Endometrial microvascular endothelial cells (primary cell): Measurements from ENCODE around the gene CORO2B. TPM values are rescaled to one million over a fixed set of nuclear protein-coding genes. Genes with fewer than 3 reads are reported as not detected.
"Not testable (repeated sequence)": the region's sequence is repeated elsewhere in the genome, so short reads cannot be mapped to it uniquely, and the experiment has no call there.

Experiments
- in situ Hi-C: cut with HindIII; loops from 2 replicates; pipeline ENCODE4 v1.10.0; 2017; ENCODE audit warnings: low sequenced_read_pairs, low pct_unique_long_range_greater_than_20kb; ENCODE audit errors: inconsistent ontology term
- total RNA-seq: library from RNA; depleted of rRNA; stranded (reverse); fragments of >200 nt; gene quantifications from one replicate; pipeline ENCODE4 v1.2.3, GENCODE V29; 2015; ENCODE audit errors: inconsistent ontology term

Gene CORO2B
- total RNA-seq, 1 donor from 2014 or later: 4.0 TPM

DNA sequence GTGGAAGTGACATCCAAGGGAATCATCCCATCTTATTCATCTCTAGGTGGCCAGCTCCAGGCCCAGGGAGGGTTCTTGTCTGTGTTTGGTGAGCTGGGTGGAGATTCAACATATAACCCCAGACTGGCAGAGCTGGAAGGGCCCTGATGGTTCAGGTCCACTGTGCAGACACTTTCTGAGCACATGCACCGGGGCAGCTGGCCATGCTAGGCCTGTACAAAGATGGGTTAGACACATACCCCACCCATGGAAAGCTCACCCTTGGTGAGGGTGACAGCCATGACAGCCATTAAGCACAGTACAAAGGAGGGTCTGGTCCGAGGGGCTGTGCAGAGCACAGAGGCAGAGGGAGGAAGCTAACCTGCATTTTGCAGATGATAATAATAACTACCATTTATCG, 100.4 kb downstream of the CORO2B start:
- in situ Hi-C loops: no loop called here

DNA sequence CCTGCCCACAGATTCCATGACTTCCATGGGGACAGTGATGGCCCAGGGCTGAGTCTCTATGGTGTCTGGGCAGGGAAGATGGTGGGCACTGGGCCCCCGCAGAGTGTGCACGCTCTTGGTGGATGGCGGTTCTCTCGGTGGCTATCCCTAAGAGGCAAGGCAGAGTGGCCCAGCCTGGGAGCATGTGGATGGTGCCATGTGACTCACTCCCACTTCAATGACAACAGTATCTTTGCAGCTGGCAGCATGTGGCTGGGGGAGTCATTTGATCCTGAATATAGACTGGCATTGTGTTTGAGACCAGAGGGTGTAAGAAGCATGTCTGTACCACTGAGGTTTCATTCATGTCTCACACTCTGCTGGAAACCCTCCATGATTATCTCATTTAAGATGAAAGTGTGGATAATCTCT, 101.2 kb downstream of the CORO2B start:
- in situ Hi-C loops: no loop called here

DNA sequence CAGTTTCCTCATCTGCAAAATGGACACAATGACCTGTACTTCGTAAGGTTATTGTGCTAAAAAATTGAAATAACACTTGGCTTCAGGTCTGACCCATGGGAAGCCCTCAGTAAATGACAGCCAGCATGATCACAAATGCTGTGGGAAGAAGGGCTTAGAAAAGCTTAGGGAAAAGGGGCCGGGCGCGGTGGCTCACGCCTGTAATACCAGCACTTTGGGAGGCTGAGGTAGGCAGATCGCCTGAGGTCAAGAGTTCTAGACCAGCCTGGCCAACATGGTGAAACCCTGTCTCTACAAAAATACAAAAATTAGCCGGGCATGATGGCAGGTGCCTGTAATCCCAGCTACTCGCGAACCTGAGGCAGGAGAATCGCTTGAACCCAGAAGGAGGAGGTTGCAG, 102.0 kb downstream of the CORO2B start:
- in situ Hi-C loops: not testable (repeated sequence)

DNA sequence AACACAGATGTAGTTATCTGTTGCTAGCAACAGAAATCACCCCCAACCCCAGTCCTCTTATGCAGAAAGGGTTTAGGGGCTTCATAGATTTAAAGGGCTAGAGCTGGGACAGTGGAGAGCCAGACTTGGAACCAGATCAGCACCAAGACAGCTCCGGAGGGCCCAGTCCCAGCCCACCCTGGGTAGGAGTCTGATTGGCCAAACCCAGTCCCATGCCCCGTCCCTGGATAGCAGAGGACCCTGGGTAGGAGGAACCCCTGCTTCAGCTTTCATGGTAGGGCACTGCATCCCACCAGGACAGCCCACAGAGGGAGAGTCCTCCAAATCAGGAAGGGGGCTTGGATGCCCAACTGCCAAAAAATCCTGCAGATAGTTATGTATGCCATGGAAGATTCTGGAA, 103.0 kb downstream of the CORO2B start:
- in situ Hi-C loops: no loop called here

DNA sequence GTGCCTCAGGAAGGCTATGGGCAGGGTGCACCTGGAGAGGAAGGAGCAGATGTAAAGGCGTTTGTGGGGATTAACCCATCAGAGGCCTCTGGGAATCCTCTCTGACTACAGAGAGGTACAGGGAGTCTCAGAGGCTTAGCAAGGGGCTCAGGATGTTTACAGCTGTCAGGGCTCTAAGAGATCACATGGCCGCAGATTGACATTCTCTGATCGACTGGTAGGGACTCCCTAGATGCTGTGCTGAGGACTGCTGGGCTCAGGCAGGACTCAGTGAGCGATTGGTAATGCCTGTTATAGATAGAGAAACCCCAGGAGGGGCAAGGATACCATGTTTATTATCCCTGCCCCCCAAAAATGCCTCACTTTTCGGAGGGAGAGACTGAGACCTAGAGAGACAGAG, 103.5 kb downstream of the CORO2B start:
- in situ Hi-C loops: no loop called here

DNA sequence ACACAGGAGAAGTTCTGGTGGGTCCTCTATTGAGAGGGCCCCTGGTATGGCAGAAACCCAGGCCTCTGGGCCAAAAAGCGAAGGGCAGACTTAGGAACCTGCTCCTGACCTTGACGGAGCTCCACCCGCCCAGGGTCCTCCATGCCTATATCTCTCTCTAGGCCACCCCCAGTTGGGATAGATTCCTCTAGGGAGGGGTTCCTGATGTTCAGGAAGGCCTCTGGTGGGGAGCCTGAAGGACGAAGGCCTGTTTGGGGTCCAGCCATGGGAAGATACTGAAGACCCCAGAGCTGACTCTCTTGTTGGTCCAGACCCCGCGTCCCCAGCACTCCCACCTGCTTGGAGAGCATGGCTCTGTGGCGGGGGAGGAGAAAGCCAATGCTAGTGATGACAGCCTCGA, 104.2 kb downstream of the CORO2B start:
- in situ Hi-C loops: no loop called here

DNA sequence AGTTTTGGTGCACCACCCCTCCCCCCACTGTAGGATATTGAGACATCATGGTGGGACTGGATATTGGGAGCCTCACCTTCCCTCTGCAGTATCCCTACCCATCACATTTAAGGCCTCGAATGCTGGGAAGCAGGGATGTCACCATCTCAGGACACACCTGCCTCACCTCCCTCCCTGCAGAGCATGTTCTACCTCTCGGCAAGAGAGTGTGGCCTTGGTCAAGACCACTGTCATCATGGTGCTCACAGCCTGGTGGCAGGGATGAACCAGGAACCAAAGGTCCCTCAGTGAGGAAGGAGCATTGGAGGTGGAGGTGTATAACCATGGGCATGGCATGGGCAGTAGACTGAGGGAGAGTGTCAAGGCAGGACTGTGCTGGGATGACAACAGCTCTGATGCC, 104.8 kb downstream of the CORO2B start:
- in situ Hi-C loops: no loop called here

DNA sequence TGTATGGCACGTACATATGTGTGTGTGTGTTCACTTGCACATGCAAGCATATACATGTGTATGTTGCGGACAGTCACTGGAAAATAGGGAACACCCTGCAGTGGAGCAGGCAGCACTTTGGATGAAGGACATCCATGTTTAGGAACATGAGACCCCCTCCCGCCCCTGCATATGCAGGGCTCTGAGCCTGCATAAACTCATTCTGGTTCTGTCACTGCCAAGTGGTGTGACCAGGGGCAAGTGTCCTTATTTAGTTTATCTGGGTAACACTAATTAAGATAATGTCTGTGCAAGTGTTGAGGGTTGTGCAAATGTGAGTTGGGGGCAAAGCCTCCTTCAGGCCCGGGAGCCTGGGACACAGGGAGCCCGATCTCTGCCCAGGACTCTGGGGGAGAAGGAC, 105.7 kb downstream of the CORO2B start:
- in situ Hi-C loops: no loop called here

DNA sequence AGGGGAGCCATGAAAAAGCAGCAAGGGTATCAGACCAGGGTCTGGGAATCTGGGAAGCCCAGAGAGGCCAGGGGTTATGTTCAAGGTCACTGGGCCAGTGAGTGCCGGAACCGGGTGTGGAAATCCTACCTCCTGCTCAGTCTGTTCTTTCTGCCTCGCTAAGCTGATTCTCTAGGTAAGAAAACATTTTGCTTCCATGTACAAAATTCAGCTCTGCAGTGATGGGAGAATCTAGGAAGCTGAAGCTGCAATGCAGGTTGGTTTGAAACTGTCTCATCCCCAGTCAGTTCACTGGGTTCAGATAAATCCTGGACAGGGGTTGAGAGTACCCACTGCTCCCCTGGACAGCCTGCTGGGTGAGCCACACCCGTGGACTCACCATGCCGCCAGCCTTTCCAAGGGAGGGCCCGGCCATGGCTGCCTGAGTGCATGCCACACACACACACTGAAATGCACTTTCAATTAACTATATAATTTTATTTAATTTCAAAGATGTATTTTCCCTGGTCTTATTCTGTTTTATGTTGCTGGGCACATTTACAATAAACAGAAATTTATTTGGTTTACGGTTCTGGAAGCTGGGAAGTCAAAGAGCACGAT, 108.4 kb downstream of the CORO2B start:
- in situ Hi-C loops: no loop called here

DNA sequence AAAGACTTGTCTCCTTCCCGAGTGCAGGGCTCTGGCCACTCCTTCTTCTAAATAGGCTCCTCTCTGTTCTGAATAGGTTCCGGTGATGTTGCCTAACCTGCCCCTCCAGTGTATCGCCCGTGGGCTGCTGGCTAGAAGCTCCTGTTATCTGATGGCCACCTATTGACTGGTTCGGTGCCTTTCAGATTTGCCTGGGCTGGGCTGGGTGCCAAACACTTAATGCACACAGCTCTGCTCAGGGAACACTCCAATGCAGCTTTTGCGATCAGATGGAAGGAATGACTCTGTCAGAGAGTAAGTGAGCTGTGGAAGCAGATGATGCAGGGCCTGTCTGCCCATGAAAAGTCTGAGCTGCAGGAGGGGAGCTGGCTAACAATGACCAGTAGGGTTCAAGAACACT, 112.9 kb downstream of the CORO2B start:
- in situ Hi-C loops: no loop called here

DNA sequence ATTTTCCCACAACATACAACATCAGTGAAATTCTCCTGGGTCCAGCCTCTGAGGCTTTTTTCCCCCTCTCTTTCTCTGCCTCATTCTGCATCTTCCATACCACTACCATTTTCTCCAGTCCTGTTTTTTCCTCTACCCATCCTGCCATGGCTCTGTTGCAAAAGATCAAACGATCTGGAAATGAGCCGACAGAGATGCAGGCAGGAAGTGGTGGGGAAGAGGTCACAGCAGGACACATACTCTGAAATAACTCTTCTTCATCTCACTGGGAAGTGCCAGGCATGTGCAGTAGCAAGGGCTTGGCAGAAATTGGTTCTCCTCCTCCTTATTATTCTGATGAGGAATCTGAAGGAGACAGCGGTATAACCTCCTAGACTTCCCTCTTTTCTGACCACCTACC, 114.3 kb downstream of the CORO2B start:
- in situ Hi-C loops: no loop called here

DNA sequence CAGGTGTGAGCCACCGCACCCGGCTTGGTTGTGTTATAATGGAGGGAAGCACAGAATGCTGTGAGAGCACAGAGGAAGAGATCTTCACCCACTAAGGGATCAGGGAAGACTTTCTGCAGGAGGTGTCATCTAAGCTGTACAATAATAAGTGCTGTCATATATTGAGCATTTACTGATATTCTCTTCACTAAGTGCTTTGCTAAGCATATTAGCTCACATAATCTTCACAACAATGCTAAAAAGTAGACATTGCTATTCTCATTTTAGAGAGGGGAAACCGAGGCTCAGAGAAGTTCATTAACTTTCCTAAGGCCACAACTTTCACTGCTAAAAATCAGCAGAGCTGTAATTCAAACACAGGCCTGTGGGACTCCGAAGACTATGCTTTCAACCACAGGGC, 115.3 kb downstream of the CORO2B start:
- in situ Hi-C loops: no loop called here

DNA sequence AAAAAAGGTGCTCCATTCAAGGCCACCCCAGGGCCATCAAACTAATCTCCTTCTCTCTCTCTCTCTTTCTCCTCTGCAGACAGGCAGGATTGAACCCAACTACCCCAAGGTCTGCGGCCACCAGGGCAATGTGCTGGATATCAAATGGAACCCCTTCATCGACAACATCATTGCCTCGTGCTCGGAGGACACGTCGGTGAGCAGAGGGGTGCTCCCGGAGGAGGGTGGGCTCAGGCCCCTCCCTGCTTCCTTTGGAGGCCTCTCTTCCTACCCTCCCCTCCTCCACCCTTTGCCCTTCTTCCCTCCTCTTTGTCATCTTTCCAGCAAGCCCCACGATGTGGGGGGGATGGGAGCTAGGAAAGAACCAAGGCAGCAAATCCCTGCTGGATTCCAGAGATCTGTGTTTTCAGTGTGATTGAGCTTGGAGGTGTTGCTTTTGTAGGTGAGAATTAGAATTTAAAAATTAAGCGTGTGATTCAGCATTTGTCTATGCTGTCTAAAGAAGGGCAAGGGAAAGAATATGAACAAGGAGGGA, 116.3 kb downstream of the CORO2B start:
- in situ Hi-C loops: no loop called here

DNA sequence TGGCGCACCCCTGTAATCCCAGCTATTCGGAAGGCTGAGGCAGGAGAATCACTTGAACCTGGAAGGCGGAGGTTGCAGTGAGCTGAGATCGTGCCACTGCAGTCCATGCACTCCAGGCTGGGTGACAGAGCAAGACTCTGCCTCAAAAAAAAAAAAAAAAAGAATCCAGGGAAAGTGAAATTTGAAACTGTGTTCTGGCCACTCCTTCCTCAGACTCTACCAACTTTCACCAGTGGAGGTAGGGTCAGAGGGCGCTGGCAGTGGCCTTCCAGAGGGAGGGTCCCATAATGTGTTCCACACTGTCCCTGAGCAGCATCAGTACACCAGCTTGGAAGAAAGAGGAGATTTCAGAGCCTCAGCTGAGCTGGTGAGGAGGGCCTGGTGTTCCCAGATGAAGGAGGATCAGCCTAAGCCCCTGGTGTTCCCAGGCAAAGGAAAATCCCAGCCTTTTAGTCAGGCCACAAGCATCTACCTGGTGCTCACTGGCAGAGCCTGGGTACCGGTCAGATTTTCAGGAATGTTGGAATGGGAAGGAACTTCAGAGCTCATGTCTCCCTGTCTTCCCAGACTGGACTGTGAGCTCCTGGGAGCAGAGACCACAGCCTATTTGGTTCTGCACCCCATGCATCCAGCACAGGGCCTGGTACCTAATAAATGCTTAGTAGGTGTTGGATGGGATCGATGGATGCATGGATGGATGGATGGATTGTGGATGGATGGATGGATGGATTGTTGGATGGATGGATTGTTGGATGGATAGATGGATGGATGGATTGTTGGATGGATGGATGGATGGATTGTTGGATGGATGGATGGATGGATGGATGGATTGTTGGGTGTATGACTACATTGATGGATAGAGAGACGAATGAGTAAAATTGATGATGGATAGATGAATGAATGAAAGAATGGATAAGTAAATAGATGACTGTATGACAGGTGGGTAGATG, 117.9 kb downstream of the CORO2B start:
- in situ Hi-C loops: no loop called here

DNA sequence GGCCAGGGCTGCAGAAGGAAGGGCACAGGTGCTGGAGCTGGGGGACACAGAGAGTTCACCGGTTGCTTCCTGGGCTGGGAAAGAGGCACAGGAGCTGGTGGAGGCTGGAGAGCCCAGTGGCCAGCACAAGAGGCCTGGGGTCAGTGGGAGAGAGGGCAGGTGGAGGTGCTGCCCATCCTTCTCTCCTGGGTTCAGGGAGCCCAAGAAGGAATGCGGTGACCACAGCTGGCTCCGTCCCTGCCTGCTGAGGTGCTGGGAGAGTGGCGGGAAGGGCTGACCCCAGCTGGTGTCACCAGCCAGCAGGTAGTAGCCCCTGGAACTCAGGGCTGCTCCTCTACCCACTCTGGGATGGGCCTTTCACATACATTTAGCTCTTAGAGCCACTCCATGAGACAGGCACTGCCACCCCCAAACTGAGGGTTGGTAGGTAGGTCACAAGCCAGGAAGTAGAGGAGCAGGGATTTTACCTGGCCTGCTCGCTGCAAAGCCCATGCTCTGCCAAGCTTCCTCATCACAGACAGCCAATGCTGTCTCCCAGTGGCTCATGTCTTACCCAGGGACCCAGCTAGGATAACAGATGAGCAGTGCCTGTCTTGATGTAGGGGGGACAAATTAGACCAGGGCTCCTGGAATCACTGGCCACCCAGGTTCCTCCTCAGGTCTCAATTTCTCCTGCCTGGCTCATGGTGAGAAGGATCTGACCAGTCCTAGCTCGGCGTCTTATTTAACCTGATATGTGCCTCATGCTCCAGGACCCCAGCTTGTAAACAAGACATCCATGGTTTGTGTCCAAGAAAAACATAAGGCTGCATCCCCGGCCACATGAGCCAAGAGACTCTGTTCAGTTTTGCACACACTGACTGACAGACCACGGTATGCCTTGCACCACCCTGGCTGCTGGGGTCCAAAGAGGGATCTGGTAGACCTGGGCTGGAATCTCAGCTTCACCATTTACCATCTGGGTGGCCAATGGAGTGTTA, 119.2 kb downstream of the CORO2B start:
- in situ Hi-C loops: no loop called here

DNA sequence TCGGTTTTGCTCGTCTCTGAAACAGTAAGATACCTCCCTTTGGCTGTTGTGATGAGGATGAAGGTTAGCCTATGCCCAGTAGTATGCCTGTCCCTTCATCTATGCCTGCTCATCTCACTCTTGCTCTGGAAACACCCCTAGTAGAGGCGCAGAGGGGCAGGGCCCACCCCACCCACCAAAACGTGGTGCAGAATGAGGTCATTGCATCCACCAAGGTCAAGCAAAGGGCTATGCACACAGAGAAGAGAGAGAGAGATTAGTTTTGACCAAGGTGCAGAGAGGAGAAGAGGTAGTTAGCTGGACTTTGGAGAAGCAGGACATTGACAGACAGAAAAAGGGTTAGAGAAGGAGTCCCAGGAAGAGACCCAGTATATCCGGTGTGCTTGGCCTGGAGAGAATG, 119.9 kb downstream of the CORO2B start:
- in situ Hi-C loops: no loop called here

DNA sequence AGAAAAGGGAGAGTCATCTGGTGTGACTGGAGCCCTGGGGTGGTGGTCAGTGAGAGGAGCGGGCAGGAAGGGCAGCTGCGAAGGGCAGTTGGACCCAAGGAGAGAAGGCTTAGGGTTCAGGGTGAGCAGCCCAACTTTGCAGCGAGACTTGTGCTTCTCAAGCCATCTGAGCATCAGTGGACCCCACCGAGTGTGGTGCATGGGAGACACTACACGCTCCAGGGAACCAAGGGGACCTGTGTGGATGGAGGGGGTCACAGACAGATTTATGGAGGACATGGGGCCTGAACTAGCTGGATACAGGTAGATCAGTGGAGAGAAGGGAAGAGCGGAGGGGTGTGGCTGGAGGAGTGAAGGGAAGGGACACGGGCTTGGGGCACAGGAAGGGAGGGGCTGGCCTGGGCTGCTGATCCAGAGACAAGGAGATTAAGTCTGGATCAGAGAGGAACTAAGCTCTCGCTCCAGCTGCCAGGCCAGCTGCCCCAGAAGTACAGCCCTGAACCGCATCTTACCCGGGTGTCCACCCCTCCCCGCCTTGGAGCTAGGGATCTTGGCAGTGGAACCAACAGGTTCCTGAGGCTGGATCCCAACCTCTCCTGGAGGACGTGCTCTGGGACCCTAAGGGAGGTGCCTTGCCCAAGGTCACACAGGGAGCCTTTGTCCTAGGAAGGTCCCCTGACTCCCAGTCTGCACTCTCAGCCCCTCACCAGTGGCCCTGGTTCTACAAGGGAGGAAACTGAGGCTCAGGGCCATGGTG, 120.5 kb downstream of the CORO2B start:
- in situ Hi-C loops: no loop called here

DNA sequence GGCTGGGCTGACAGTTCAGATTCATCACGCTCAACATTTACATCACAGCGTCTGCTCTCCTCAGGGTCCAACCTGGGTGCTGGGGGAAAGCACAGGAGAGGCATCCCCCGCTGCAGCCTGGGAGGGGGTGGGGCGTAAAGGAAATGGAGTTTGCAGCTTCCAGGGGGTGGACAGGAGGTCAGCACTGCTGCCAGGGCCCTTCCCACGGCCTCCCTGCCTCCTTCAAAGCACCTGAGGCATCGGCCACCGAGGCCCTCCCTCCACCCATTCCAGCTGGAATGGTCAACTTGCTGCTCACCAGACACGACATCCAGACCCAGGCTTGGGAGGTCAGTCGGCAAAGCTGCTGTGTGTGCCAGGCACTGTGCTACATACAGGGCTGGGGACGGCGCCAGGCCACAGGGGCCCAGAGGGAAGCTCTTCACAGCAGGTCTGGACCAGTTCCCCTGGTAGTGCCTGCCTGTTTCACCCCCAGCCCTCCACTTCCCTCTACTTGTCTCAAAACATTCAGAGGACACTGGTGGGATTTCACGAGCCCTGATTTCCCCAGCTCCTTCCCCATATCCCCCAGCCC, 121.2 kb downstream of the CORO2B start:
- in situ Hi-C loops: no loop called here
